Measurements from ENCODE around the gene RBM38.

- TF ChIP-seq CTCF (conservative IDR thresholded peaks at IDR 0.05; ENCODE audit: low read depth, low read length) (no peak), EZH2 (IDR thresholded peaks at IDR 0.05; ENCODE audit: borderline replicate concordance, low read depth, low read length, poor library complexity, severe bottlenecking) (no peak)
Observed at GRCh38 chr20:57384486-57384885, 6.7 kb upstream of the RBM38 start.

All from A673 (cell line).